Stomach (tissue), 4 donors: ENCODE results near the gene KLKB1.

Source experiments
- CTCF ChIP-seq, 7 experiments: fragments of 450-650 bp in 4 of 7; fragments of 200-600 bp in 3 of 7; sonication (generic) in 3 of 7; IDR thresholded peaks; one replicate each; pipeline ENCODE4 v1.5.1; 2016 to 2019; ENCODE audit warnings: antibody characterized with exemption in 7 of 7, control low read depth in 2 of 7, mild to moderate bottlenecking in 1 of 7
- EP300 ChIP-seq: sonication (generic); formaldehyde crosslinking; IDR thresholded peaks from one replicate; pipeline ENCODE4 v1.6.1; 2017; ENCODE audit warnings: antibody characterized with exemption
- POLR2A ChIP-seq, 4 donors: fragments of 450-650 bp; IDR thresholded peaks; one replicate each; pipeline ENCODE4 v1.6.1; 2016; ENCODE audit warnings: antibody characterized with exemption in 4 of 4, control low read depth in 2 of 4, mild to moderate bottlenecking in 1 of 4, moderate library complexity in 1 of 4
- POLR2AphosphoS5 ChIP-seq, 3 donors: sonication (generic); formaldehyde crosslinking; IDR thresholded peaks; one replicate each; pipeline ENCODE4 v1.6.1; 2016; ENCODE audit warnings: antibody characterized with exemption in 3 of 3

- no peak for TF ChIP-seq CTCF (IDR thresholded peaks at IDR 0.05)
- no peak for TF ChIP-seq POLR2A (IDR thresholded peaks at IDR 0.05)
- no peak for TF ChIP-seq POLR2AphosphoS5 (IDR thresholded peaks at IDR 0.05)
- no peak for TF ChIP-seq EP300
Measured at GRCh38 chr4:186307497-186307896, 80.2 kb downstream of the KLKB1 start.
